Activated T-cell treated with anti-CD3 and anti-CD28 coated beads for 24 hours (primary cell): Measurements from ENCODE around the gene SLMAP.

Experiments used
- DNase-seq: peaks from one replicate; pipeline ENCODE4 v3.0.0-alpha.2; 2020; ENCODE audit warnings: low read depth

The SLMAP gene

GRCh38 chr3:57961828-57962447 lies 205.8 kb downstream of the SLMAP start:
- DNase-seq = no peak

- no peak for DNase-seq
These were observed 206.3 kb downstream of the SLMAP start for GRCh38 chr3:57962448-57962834.

GRCh38 chr3:57963811-57964346 lies 207.8 kb downstream of the SLMAP start:
- no peak for DNase-seq

GRCh38 chr3:57966829-57967228 lies 210.7 kb downstream of the SLMAP start:
- no peak for DNase-seq

- DNase-seq = no peak
These were observed 211.5 kb downstream of the SLMAP start for GRCh38 chr3:57967590-57967989.

GRCh38 chr3:57968501-57968900 lies 212.4 kb downstream of the SLMAP start:
- no peak for DNase-seq

- no peak for DNase-seq
These were observed 215.9 kb downstream of the SLMAP start for GRCh38 chr3:57971975-57972374.

- DNase-seq = no peak
These were observed 216.5 kb downstream of the SLMAP start for GRCh38 chr3:57972531-57973111.

GRCh38 chr3:57973715-57974477 lies 217.8 kb downstream of the SLMAP start:
- DNase-seq = no peak

GRCh38 chr3:57974796-57975388 lies 218.8 kb downstream of the SLMAP start:
- DNase-seq = no peak

GRCh38 chr3:57977818-57978235 lies 221.7 kb downstream of the SLMAP start:
- DNase-seq = no peak

GRCh38 chr3:57978316-57978715 lies 222.2 kb downstream of the SLMAP start:
- no peak for DNase-seq
